ENCODE results near the gene C8G.

C8G gene

DNA sequence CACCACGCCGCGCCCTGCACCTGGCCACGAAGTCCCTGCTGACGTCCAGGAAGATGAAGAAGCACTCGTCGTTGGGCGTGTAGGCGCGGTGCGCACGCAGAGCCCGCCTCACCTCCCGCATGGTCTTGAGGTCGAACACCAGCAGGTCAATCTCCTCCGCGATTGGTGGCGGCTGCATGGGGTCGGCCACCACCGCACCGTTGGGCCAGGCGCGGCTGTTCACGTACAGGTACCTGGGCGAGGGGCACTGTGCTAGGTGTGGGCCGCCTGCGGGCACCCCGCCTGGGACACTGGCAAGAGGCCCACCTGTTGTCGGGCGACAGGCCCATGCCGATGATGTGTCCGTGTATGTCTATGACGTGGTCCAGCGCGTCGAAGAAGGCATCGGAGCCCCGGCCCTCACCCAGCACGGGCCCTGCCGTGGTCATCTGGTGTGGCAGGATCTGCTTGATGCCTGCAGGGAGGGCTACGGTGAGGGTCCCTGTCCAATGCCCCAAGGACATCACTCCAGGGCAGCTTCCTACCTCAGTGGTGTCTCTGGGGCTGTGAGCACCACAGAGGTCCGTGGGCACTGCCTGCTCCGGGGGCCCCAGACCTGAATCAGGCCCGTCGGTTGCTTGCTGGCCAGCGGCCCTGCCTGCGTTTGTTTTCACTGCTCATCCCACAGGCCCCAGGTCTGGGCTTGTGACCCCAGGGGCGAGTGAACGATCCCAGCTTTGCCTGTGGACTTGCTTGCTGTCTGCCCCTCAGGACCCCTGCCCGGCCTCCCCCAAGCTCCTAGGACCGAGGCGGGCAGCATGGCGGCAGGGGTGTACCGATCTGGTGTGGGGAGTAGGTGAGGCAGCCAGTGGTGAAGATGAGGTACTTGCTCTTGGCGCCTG lies 3.6 kb upstream of the C8G start:
- H3K4me3 Mint-ChIP-seq = no peak overlapping the region
- no peak overlapping the region for H3K27ac Mint-ChIP-seq
- peaks cover 14% of the 10 kb centered on the region for H3K36me3 Mint-ChIP-seq
- no peaks in the 10 kb centered on the region for H3K9me3 Mint-ChIP-seq
- peaks cover 2% of the 10 kb centered on the region for H3K4me1 Mint-ChIP-seq
- H3K27me3 Mint-ChIP-seq = no peaks in the 10 kb centered on the region
- DNase-seq (ENCODE audit: low spot score in 2 of 2) (no peak), ATAC-seq (ENCODE audit: low read depth) (no peak)

DNA sequence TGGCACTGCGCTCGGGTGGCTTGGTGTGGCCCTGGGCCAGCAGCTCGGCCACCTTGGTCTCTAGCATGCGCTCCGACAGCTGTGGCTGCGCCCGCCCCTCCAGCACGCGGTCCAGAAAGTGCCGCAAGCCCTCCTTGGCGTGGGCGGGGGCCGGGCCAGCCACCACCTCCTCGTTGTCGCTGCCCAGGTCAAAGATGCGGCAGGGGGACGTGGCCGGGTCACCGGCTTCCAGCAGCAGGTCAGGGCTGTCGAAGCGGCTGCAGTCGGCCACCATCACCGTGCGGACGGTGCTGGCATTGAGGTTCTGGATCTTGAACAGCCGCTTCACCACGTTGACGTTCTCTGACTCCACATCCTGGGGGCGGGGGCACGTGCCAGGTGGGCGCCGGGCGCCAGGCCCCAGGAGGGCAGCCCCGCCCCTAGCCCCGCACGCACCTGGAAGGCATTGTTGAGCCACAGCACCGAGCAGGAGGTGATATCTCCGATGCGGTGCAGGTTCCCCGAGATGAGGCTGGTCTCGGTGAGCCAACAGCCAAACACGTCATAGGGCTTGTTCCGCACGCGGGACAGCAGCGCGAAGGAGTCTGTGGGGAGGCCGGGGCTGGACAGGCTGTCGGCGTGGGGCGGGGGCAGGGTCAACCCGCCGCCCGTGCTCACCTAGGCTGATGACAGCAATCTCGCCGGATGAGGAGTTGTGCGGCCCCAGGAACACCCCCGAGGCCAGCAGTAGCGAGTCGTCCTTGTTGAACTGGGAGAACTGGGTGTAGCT lies 2.7 kb upstream of the C8G start:
- H3K9me3 Mint-ChIP-seq = no peaks in the 10 kb centered on the region
- H3K27me3 Mint-ChIP-seq = no peaks in the 10 kb centered on the region
- peak overlapping the region; percentile 53 for H3K4me3 Mint-ChIP-seq
- ATAC-seq (ENCODE audit: low read depth) = no peak
- DNase-seq (ENCODE audit: low spot score in 2 of 2) = no peak
- peaks cover 2% of the 10 kb centered on the region for H3K4me1 Mint-ChIP-seq
- H3K36me3 Mint-ChIP-seq = peaks cover 14% of the 10 kb centered on the region
- no peak overlapping the region for H3K27ac Mint-ChIP-seq

DNA sequence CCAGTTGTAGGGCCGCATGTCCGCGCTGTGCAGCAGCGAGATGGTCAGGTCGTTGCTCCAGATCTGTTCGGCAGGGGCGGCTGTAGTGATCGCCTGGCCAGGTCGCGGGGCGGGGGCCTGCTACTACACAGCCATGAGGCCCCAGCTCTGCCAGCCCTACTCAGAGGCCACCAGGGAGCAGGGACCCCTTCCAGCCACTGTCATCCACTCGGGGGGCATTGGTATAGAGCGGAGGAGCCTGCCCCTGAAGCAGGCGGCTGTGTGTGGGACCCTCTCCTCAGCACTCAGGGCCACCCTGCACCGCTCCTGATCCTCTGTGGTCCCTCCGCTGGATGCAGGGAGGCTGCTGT lies 2.2 kb upstream of the C8G start:
- Mint-ChIP-seq H3K9me3 (no peaks in the 10 kb centered on the region), H3K27ac (no peak overlapping the region), H3K4me3 (peak overlapping the region; percentile 53), H3K27me3 (no peaks in the 10 kb centered on the region), H3K36me3 (peaks cover 14% of the 10 kb centered on the region), H3K4me1 (peaks cover 2% of the 10 kb centered on the region)
- ATAC-seq (ENCODE audit: low read depth) (no peak), DNase-seq (ENCODE audit: low spot score in 2 of 2) (no peak)

DNA sequence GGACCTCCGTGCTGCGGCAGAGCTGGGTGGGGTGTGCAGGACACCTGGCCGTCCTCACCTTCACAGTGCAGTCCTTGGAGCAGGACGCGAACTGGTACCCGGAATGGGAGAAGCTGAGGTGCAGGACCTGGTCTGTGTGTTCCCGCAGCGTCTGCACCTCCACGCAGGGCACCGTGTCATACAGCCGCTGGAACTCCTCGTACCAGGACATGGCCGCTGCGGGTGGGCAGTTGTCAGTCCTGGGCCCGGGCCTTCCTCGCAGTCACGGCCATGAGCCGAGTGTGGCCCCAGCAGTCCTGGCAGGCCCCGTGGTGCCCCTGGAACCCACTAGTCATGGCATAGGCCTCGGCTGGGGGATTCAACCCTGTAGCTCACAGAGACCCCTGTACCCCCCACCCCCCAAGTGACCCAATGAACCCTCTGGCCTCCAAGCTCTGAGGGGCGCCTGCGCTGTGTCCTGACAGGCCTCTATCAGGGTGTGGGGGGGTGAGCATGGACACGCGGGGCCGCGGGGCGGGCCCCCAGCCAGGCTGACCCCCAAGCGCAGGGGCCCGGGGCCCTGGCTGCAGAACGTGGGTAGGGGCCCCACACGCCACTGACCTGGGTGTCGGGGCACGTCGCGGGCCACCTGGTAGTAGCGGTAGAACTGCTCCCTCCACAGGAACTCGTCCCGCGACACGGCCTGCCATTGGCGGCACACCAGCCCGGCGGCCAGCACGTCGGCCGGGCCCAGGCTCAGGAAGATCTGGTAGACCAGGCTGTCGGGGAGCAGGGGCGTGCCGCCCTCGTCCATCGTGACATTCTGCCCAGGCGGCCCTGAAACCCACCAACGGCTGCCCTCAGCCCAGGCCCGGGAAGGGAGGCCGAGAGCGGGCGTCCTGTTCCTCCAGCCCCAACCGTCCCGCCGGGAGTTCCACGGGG lies 1.5 kb upstream of the C8G start:
- DNase-seq (ENCODE audit: low spot score in 2 of 2) (peak in 1 of 2 donors; percentile 41), ATAC-seq (ENCODE audit: low read depth) (peak; percentile 4)
- Mint-ChIP-seq H3K36me3 (peaks cover 14% of the 10 kb centered on the region), H3K4me3 (peak overlapping the region; percentile 84), H3K27ac (peak overlapping the region; percentile 62), H3K27me3 (no peaks in the 10 kb centered on the region), H3K4me1 (peaks cover 2% of the 10 kb centered on the region), H3K9me3 (no peaks in the 10 kb centered on the region)

DNA sequence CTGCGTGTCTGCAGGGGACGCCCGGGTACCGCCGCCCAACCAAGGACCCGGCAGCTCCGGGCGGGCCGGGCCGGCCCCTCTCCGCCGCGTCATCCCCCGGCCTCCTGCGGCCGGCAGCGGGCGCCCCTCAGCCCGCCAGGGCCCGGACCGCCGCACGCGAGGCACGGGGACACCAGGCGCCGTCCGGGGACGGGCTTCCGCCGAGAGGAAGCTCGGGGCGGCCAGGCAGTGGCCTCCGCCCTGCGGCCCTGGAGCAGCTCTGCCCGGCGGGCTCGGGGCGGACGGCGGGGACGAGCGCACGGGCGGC lies 878 bp upstream of the C8G start:
- ATAC-seq (ENCODE audit: low read depth) (peak; percentile 47), DNase-seq (ENCODE audit: low spot score in 2 of 2) (peak in 1 of 2 donors; percentile 29)
- Mint-ChIP-seq H3K4me3 (peak overlapping the region; percentile 84), H3K27ac (peak overlapping the region; percentile 62), H3K4me1 (peaks cover 2% of the 10 kb centered on the region), H3K36me3 (peaks cover 12% of the 10 kb centered on the region), H3K9me3 (no peaks in the 10 kb centered on the region), H3K27me3 (no peaks in the 10 kb centered on the region)

DNA sequence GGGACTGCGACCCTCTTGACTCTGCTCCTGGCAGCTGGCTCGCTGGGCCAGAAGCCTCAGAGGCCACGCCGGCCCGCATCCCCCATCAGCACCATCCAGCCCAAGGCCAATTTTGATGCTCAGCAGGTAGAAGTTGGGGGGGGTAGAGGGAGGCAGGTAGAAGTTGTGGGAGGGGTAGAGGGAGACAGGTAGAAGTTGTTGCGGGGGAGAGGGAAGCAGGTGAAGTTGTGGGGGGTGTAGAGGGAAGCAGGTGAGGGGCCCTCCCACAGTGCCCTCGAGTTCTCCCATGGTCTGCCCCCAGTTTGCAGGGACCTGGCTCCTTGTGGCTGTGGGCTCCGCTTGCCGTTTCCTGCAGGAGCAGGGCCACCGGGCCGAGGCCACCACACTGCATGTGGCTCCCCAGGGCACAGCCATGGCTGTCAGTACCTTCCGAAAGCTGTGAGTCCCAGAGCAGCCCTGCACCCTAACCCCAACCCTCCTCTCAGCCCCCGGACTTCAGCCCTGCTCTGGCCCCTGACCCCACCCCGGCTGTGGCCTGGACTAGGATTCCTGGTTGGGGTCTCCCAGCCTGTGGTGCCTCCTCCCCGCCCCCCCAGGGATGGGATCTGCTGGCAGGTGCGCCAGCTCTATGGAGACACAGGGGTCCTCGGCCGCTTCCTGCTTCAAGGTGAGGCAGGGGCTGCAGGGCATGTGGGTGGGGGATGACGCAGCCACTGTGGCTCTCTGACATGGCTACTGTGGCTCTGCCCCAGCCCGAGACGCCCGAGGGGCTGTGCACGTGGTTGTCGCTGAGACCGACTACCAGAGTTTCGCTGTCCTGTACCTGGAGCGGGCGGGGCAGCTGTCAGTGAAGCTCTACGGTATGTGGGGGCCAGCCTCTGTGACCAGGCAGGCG lies 537 bp downstream of the C8G start:
- ATAC-seq (ENCODE audit: low read depth) (no peak), DNase-seq (ENCODE audit: low spot score in 2 of 2) (no peak)
- Mint-ChIP-seq H3K27me3 (no peaks in the 10 kb centered on the region), H3K27ac (no peak overlapping the region), H3K4me3 (no peak overlapping the region), H3K4me1 (peaks cover 5% of the 10 kb centered on the region), H3K9me3 (no peaks in the 10 kb centered on the region), H3K36me3 (peaks cover 8% of the 10 kb centered on the region)

DNA sequence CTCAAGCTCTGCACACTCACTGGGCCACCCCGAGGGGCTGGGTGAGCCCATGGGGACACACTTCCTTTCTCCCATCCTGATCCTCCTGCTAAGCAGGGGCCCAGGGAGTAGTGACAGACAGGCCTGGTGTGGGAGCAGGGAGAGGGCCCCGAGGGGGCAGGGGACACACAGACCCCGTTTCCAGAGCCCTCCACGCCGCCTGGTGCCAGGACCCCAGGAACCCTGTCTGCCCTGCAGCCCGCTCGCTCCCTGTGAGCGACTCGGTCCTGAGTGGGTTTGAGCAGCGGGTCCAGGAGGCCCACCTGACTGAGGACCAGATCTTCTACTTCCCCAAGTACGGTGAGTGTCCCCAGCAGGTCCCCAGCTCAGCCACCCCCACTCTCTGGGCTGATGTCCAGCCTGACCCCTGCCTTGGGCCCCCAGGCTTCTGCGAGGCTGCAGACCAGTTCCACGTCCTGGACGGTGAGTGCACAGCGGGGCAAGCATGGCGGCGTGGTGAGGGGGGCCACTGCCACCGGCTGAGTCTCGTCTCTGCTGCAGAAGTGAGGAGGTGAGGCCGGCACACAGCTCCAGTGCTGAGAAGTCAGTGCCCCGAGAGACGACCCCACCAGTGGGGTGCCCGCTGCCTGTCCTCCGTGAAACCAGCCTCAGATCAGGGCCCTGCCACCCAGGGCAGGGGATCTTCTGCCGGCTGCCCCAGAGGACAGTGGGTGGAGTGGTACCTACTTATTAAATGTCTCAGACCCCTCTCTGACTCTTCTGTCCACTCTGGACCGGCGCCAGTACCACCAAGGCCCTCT lies 1.4 kb downstream of the C8G start:
- H3K27ac Mint-ChIP-seq = no peak overlapping the region
- no peaks in the 10 kb centered on the region for H3K9me3 Mint-ChIP-seq
- ATAC-seq (ENCODE audit: low read depth) = no peak
- no peak for DNase-seq (ENCODE audit: low spot score in 2 of 2)
- H3K4me1 Mint-ChIP-seq = peaks cover 5% of the 10 kb centered on the region
- H3K36me3 Mint-ChIP-seq = peaks cover 5% of the 10 kb centered on the region
- no peak overlapping the region for H3K4me3 Mint-ChIP-seq
- no peaks in the 10 kb centered on the region for H3K27me3 Mint-ChIP-seq

DNA sequence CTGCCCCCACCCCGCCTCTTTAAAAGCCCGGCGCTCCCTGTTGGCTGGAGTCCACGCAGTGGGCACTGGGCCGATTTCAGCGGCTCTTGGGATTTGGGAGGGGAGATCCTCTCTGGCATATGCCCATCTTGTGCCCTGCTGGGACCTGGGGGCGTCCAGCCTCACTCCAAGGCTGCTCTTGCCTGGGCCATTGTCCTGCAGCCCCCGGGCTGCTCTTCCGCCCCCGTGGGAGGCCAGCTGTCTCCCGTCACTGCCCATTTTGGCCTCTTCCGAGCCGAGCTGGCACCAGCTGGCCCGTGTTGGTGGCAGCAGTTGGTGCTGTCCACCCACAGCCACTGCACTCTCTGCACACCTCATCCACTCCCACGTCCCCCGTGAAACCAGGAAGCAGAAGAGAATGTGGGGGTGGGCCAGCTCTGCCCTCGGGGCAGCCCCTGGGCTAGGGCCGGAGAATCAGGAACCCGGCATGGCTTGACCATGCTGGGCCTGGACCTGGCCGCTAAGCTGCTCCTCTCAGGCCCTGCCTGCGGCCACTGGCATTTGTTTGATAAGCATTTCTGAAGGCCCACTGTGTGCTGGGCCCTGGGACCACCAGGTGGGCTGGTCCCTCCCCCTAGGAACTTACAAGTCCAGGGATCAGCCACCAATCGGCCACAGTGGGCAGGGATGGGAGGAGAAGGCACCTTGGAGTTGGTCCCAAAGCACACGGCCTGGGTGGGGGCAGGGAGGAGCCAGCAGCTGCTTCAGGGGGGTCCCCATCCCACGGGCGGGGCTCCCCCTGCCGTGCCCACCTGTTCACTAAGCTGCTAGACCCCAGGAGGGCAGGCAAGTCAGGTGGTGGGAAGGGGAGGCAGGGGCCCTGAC lies 2.2 kb downstream of the C8G start:
- DNase-seq (ENCODE audit: low spot score in 2 of 2) = no peak
- Mint-ChIP-seq H3K27me3 (no peaks in the 10 kb centered on the region), H3K4me3 (peak overlapping the region; percentile 24), H3K9me3 (no peaks in the 10 kb centered on the region), H3K27ac (no peak overlapping the region), H3K36me3 (peaks cover 1% of the 10 kb centered on the region), H3K4me1 (peaks cover 5% of the 10 kb centered on the region)
- ATAC-seq (ENCODE audit: low read depth) = no peak

DNA sequence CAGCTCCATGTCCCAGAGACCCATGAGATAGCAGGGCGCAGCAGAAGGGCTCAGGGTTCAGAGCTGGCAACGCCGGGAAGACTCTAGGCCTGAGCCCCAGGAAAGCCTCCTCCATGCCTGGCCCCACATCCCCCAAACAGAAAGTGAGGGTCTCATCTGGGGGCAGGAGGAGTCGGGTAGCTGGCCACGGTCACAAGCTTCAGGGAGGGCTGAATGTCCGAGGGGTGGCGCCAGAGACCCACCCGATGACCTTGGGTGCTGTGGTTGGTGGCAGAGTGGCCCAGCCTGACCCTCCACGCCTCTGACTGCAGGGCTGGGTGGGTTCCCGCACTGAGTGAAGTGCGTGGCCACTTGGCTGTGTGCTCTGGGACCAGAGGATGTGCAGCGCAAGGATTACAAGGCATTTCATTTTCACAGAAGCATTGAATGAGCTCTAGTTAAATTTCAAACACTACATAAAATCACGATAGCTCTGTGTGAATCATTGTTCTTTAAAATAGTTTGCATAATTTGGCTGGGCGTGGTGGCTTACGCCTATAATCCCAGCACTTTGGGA lies 3.0 kb downstream of the C8G start:
- no peaks in the 10 kb centered on the region for H3K27me3 Mint-ChIP-seq
- H3K4me3 Mint-ChIP-seq = peak overlapping the region; percentile 17
- no peaks in the 10 kb centered on the region for H3K36me3 Mint-ChIP-seq

DNA sequence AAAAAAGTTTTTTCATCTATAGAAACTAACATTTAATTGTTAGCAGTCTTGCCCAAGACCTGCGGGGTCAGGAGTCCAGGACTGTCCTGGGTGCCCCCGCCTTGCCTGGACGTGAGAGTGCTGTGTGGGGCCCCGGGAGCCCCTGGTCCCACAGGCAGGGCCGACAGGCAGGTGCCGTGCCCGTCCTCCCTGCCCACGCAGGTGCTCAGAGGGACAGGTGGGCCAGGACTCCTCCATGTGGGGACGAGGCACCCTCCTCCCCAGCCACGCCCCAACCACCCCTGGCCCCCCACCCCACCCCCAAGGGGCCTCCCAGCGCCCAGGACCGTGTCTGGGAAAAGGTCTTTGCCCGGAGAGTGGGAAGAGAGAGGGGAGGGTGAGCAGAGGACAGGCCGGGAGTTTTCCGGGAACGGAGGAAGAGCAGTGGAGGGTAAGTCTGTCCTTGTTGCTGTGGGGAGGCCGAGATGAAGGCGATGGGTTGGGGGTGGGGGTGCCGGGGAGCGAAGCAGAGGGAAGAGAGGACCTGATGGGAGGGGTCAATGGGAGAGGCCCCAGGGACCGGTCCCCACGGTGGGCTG lies 4.3 kb downstream of the C8G start:
- H3K27ac Mint-ChIP-seq = peak overlapping the region; percentile 75
- H3K36me3 Mint-ChIP-seq = no peaks in the 10 kb centered on the region
- ATAC-seq (ENCODE audit: low read depth) (no peak), DNase-seq (ENCODE audit: low spot score in 2 of 2) (no peak)
- H3K27me3 Mint-ChIP-seq = no peaks in the 10 kb centered on the region
- no peaks in the 10 kb centered on the region for H3K9me3 Mint-ChIP-seq
- H3K4me1 Mint-ChIP-seq = peaks cover 5% of the 10 kb centered on the region
- H3K4me3 Mint-ChIP-seq = peak overlapping the region; percentile 86

More for the DNA sequence above, 3.0 kb downstream of the C8G start:
- ATAC-seq (ENCODE audit: low read depth) = no peak
- no peak for DNase-seq (ENCODE audit: low spot score in 2 of 2)
- peaks cover 5% of the 10 kb centered on the region for H3K4me1 Mint-ChIP-seq
- no peaks in the 10 kb centered on the region for H3K9me3 Mint-ChIP-seq
- H3K27ac Mint-ChIP-seq = no peak overlapping the region

DNA sequence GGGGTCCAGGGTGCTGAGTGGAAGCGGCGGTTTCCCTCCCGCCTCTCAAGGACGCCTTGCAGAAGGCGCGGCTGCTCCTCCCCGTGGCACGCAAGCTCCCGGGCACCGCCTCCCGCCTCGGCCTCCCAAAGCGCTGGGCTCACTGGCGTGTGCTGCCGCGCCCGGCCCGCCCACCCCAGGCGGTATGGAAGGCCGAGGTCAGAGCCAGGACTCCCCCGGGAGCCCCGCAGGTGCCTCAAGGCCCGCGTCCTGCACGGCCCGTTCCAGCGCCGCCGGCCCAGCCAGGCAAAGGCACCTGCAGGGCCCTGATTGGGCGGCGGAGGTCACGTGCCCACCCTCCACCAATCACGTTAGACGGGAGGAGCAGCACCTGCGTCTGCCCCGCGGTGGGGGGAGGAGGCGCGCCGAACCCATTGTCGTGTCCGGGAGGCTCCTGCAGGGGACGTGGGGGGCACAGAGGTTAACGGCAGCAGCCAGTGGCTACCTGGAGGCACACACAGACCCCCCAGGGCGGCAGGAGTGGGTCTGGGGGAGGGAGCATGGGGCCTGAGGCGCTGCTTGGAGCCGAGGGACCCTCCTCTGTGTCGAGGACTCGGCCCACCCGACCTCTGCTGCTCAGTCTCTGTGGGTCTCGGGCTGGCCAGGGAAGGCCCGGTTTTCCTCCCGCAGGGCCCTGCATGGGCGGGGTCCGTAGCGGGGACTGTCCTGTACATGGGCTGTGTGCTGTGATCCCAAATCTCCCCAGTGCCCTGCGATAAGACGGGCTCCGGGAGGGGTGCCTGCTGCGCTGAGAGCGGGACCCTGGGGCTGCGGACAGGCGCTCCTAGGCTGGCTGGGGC lies 5.0 kb downstream of the C8G start:
- H3K27me3 Mint-ChIP-seq = peaks cover 4% of the 10 kb centered on the region
- H3K36me3 Mint-ChIP-seq = no peaks in the 10 kb centered on the region
- peak overlapping the region; percentile 86 for H3K4me3 Mint-ChIP-seq
- DNase-seq (ENCODE audit: low spot score in 2 of 2) (peak; percentile 94 to 96), ATAC-seq (ENCODE audit: low read depth) (peak; percentile 97)
- H3K27ac Mint-ChIP-seq = peak overlapping the region; percentile 75
- H3K9me3 Mint-ChIP-seq = no peaks in the 10 kb centered on the region
- H3K4me1 Mint-ChIP-seq = peaks cover 3% of the 10 kb centered on the region

Measured in memory B cell (primary cell).